Stimulated activated CD8-positive, alpha-beta memory T cell treated with anti-CD3 and anti-CD28 coated beads, Interleukin-12 subunit alpha, Interleukin-12 subunit beta, amount 100 ng/mL, for 24 hours (primary cell): Measurements from ENCODE around the gene PPP3CB.
"Not testable (repeated sequence)": the region's sequence is repeated elsewhere in the genome, so short reads cannot be mapped to it uniquely, and the experiment has no call there.

Source experiments
- DNase-seq: peaks from one replicate; pipeline ENCODE4 v3.0.0-alpha.2; 2020; ENCODE audit errors: extremely low read depth

Gene PPP3CB

DNA sequence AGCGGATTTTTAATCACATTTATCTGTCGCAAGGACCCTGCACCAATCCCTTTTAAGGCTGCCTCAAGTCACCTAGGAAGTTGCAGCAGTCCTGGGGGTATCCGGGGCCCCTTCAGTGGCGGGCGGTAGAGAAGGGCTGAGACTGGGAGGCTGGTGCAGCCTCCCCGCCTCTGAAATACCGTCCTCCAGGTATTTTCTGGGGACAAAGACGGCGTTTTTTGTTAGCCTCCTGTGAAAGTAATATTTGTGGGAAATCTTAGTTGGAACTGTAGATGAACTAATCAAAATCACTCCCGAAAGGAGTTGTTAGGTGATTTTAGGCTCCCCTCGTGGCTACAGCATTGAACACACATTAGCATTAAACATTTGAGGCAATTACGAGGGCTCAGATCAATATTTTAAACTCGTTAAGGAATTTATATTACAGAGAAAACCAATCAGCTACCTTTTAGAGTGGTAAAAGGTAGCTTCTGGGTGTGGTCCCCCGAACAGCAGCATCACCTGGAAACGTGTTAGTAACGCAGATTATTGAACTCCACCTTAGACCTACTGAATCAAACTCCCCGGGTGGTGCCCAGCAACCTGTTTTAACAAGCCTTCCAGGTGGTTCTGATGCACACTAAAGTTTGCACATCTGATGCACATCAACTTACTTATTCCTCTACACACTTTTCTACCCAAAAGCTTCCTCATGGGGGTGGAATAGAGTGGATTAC, 81.4 kb downstream of the PPP3CB start:
- DNase-seq: no peak

DNA sequence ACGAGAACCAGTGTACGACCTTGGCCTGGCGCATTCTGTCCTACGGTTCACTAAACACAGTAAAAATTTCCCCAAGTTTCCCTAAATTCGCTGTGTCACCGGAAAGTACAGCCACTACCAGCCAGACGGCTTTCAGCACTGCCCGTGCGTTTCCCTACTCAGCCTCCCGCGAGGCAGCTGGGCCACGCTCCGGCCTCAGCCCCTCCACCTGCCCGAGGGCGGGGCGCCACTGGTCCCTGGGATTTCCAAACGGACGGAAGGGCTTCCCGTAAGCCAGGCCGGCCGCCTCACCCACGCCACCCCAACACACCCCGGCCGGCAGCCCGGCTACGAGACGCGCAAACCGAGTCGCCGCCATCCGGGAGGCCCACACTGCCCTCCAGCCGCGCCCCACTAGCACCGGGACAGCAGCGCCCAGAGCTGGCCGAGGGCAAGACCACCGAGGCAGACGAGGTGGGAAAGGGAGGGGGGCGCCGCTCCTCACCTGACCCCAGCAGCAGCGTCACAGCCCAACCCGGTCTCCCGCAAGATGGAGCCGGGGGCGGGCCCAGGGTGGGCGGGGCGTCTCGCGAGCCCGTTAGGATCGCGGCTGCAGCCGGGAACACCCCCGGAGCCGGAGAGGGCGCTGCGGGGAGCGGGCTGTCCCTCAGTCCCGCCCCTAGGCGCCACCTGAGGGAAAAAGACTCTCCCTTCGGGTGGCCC, 82.1 kb downstream of the PPP3CB start, which contains the start of gene ANXA7:
ANXA7 (minus strand) TSS at position 531 of the 702 bp plus-strand sequence. CDS start 13,202 bp downstream, outside the sequence.
- DNase-seq: peak; percentile 94

DNA sequence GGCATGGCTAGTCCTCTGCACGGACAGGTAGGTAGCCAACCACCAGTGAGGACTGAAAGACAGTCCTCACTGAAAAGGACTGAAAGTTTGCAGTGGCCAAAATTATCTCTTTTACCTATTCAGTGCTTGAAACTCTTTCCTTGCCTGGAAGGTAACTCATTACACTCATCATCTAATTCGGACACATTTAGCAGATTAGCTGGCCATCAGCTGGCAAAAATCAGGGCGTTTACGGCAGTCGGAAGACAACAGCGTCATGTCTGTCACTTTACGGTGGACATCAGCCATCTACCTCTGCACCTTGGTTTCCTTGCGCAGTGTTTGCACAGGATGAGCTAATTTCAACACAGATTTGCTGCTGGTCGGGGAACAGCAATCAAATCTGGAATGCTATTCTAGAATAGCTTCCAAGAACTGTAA, 82.7 kb downstream of the PPP3CB start:
- no peak for DNase-seq

DNA sequence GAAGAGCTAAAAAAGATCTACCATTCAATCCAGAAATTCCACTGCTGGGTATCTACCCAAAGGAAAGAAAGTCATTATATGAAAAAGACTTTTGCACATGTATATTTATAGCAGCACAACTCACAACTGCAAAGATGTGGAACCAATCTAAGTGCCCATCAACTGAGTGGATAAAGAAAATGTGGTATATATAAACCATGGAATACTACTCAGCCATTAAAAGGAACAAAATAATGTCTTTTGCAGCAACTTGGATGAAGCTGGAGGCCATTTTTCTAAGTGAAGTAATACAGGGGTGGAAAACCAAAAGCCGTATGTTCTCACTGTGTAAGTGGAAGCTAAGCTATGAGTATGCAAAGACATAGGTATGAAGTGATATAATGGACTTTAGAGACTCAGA, 84.9 kb downstream of the PPP3CB start:
- no peak for DNase-seq

DNA sequence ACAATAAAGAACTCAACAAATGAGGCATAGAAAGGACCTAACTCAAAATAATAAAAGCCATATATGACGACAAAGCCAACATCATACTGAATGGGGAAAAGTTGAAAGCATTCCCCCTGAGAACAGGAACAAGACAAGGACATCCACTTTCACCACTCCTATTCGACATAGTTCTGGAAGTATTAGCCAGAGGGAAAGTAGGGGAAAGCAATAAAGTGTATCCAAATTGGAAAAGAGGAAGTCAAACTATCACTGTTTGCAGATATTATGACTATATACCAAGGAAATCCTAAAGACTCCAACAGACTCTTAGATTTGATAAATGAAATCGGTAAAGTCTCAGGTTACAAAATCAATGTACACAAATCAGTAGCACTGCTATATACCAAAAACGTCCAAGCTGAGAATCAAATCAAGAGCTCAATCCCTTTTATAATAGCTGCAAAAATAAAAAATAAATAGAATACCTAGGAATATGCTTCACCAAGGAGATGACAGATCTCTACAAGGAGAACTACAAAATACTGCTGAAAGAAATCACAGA, 86.8 kb downstream of the PPP3CB start:
- no peak for DNase-seq

DNA sequence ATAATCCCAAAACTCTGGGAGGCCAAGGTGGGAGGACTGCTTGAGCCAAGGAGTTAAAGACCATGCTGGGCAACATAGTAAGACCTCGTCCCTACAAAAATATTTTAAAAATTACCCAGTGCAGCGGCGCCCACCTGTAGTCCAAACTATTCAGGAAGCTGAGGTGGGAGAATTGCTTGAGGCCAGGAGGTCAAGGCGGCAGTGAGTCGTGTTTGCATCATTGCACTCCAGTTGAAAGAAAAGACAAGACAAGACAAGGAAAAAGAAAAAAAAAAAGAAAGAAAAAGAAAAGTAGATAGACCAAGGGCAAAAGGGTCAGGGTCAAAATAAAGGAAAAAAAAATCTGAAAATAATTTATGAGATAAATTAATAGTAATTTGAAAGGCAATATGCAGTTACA, 87.8 kb downstream of the PPP3CB start:
- no peak for DNase-seq

DNA sequence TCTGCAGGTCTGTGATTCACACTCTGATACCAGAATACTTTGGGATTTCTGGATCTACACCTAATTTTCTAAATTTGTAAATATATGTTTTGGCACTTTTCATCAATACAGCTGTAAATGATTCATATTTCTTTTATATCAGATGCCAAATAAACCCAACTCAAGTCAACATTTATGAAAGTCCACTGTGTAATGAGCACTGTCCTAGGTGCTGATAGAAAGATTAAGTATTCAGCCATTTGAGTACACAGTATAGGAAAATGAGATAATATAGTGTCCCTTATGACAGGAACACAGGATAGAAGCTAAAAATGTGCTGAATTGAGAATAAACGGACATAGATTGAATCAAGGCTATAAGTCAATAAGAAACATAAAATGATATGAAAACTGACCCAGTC, 88.3 kb downstream of the PPP3CB start:
- no peak for DNase-seq

DNA sequence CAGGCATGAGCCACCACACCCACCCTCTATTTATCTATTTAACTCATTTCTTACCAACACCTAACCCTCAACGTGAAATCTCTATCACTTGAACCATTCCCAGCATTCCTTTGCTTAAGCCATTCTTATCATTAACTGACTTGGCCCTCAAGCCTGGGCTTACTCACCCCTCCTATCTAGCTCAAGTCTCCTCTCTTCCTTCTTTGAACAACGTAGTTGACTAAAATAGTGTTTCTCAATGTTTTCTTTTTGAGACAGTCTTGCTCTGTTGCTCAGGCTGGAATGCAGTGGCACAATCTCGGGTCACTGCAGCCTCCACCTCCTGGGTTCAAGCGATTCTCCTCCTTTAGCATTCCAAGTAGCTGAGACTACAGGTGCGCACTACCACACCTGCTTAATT, 89.0 kb downstream of the PPP3CB start:
- DNase-seq: no peak

DNA sequence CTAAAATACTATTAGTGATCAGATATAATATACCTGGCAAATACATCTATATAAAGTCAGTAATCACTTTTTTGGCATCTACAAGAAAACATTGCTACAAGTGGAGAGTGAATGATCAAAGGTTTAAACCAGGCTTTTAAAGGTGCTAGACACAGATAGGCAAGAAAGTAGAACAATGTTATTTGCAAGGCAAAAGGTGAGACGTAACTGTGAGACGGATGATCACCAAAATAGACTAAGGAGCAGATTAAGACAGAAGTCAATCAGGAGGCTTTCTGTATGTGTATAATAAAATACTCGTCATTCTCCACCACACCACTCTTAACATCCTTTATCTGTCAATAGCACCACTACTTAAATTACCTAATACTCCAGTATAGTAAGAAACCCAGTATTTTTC, 90.3 kb downstream of the PPP3CB start:
- no peak for DNase-seq

DNA sequence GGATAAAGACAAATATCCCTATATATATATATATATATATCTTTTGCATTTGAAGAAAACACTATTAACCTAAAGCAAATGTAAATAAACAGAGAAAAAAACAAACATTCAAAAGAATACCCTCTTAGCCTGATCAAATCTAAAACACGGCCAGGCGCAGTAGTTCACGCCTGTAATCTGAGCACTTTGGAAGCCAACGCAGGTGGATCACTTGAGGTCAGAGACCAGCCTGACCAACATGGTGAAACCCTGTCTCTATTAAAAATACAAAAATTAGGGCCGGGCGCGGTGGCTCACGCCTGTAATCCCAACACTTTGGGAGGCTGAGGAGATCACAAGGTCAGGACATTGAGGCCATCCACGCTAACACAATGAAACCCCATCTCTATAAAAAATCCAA, 91.1 kb downstream of the PPP3CB start:
- DNase-seq: no peak

DNA sequence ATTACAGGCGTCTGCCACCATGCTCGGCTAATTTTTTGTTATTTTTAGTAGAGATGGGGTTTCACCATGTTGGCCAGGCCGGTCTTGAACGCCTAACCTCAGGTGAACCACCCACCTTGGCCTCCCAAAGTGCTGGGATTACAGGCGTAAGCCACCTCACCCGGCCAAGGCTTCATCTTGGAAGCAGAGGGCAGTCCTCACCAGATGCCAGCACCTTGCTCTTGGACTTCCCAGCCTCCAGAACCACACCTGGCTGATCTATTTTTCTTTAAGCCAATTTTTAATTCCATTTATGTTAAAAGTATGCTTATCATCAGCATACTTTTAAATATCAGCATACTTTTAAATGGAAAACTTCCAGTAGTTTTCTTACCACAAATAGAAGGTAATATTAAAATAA, 94.2 kb downstream of the PPP3CB start:
- DNase-seq: no peak

DNA sequence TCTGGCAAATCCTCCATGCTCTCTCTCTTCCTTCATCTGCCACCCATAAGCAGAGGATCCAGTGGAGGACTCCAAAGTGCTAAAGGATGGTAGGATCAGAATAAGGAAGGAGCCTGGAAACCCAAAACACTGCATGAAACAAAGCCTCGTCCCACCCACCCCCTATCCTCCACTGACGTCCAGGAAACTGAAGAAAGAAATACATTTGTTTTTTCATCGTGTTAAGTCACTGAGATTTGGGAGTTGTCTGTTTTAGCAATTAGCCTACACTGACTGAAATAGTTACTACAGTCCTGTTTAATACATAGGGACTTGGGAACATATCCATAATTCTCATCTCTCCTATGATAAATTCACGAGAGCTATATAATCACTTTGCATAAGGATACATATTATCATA, 96.8 kb downstream of the PPP3CB start:
- no peak for DNase-seq

DNA sequence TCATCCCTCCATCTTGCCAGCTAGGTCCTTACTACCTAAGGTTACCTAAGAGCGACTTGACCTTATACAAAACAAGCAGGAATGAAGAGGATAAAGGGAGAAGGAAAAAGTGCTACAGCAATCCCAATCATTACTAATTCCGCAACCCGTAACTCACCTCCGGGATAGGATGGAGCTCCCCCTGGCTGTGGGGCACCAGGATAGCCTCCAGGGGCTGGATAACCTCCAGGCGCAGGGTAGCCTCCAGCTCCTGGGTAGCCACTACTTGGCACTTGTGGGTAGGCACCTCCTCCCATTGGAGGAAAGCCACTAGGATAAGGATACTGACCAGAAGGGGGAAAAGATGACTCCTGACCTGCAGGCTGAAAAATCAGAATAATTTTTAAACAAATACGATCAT, 97.8 kb downstream of the PPP3CB start:
- no peak for DNase-seq

DNA sequence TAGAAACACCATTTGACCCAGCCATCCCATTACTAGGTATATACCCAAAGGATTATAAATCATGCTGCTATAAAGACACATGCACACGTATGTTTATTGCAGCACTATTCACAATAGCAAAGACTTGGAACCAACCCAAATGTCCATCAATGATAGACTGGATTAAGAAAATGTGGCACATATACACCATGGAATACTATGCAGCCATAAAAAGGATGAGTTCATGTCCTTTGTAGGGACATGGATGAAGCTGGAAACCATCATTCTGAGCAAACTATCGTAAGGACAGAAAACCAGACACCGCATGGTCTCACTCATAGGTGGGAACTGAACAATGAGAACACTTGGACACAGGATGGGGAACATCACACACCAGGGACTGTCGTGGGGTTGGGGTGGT, 101.5 kb downstream of the PPP3CB start:
- DNase-seq: not testable (repeated sequence)

DNA sequence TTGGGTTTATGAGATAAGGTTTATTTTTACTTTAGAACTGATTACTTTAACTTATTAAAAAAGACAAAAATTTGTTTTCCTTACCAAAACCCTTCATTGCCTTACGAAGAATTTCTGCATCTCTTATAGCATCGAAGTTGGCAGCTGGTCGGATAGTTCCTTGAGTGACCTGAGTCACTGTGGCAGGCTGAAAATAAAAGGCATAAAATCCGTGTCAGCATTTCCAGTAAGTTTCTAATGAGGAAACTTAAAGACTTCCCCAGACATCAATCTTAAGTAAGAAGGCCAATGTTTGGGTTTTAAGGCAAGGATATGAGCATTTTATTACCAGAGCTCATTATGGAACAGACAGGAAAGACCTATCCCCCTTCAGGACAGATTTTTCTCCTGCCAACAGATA, 107.6 kb downstream of the PPP3CB start:
- DNase-seq: no peak

DNA sequence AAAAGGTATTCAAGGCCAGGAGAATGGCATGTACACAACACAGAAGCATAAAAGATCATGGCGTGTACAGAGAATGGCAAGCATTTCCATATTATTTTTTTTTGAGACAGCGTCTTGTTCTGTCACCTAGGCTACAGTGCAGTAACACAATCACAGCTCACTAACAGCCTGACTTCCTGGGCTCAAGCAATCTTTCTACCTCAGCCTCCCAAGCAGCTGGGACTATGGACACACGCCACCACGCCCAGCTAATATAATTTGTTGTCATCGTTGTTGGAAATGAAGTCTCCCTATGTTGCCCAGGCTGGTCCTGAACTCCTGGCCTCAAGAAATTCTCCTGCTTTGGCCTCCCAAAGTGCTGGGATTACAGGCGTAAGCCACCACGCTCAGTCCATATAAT, 109.2 kb downstream of the PPP3CB start:
- no peak for DNase-seq
